GM12874 (cell line): ENCODE data around the gene ZC3H12A.

Source experiments
- TF ChIP-seq, protein P1 (sequence below): IDR thresholded peaks from 2 replicates; pipeline ENCODE4 v1.5.1; 2011; ENCODE audit warnings: low read depth, mild to moderate bottlenecking, control low read depth, low read length, moderate library complexity; ENCODE audit not compliant: insufficient read depth

The ZC3H12A gene

DNA sequence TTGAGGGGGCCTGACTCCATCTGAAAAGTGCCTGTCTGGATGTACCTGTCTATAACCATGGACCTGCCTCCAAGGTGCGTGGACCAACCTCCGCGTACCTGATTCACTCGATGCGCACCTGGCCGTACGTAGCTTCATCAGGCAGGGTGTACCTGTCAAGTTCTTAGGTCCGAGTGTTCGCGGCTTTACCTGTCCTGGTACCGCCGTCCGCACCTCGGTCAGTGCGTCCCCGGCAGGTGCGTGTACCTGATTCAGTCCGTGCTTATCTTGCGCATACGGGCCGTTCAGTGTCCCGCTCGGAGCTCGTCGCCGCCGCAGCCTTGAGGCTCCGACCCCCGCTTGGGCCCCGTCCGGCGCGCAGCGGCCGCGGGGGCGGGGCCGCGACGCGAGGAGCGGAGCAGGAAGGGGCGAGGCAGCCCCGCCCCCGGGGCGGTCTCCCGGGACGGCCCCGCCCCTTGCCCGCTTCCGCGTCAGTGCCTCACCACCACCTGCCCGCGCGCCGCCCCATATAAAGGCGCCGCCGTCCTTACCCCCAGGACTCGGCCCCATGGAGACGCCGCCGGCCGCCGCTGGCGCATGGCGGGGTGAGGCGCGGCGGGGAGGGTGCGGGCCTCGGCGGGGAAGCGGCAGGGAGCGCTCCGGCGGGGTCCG, at the start of gene ZC3H12A:
TSS of gene ZC3H12A (plus strand) at position 535 of the 651 bp plus-strand sequence. CDS start 917 bp downstream, outside the sequence.
- TF ChIP-seq, protein P1, sequence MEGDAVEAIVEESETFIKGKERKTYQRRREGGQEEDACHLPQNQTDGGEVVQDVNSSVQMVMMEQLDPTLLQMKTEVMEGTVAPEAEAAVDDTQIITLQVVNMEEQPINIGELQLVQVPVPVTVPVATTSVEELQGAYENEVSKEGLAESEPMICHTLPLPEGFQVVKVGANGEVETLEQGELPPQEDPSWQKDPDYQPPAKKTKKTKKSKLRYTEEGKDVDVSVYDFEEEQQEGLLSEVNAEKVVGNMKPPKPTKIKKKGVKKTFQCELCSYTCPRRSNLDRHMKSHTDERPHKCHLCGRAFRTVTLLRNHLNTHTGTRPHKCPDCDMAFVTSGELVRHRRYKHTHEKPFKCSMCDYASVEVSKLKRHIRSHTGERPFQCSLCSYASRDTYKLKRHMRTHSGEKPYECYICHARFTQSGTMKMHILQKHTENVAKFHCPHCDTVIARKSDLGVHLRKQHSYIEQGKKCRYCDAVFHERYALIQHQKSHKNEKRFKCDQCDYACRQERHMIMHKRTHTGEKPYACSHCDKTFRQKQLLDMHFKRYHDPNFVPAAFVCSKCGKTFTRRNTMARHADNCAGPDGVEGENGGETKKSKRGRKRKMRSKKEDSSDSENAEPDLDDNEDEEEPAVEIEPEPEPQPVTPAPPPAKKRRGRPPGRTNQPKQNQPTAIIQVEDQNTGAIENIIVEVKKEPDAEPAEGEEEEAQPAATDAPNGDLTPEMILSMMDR: no peak

DNA sequence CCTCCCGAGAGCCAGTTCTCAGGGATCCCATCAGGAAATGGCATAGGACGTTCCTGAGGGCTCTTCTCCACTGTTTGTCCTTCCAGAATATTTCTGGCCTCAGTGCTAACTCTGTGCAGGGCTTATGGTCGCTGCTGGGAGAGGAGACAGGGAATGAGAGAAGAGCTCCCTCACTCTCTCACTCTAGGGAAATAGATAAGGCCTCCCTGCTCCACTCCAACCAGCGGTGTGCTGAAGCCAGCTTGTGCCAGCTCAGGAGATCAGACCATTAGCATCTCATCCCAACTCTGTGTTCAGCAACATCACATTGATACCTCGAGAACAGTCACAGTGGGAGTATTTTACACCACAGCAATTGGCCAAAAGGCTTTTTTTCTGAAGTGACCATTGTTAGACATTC, 49.2 kb upstream of the ZC3H12A start:
- TF ChIP-seq, protein P1: no peak

DNA sequence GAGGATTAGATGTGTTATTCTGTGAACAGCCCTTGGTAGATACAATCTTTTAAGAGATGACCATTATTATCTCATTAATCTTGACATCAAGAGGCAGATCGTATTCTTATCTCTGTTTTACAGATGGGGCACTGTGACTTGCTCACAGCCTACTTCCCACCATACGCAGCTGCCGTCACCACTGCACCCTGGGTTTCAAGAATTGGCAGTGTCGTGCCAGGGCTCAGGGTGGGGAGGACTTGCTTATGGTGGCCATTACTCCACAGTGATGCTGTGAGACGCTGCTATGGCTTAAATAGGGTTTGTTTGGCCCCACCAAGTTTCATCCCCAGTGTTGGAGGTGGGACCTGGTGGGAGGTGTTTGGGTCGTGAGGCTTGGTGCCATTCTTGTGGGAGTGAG, 45.4 kb upstream of the ZC3H12A start:
- TF ChIP-seq, protein P1: no peak

DNA sequence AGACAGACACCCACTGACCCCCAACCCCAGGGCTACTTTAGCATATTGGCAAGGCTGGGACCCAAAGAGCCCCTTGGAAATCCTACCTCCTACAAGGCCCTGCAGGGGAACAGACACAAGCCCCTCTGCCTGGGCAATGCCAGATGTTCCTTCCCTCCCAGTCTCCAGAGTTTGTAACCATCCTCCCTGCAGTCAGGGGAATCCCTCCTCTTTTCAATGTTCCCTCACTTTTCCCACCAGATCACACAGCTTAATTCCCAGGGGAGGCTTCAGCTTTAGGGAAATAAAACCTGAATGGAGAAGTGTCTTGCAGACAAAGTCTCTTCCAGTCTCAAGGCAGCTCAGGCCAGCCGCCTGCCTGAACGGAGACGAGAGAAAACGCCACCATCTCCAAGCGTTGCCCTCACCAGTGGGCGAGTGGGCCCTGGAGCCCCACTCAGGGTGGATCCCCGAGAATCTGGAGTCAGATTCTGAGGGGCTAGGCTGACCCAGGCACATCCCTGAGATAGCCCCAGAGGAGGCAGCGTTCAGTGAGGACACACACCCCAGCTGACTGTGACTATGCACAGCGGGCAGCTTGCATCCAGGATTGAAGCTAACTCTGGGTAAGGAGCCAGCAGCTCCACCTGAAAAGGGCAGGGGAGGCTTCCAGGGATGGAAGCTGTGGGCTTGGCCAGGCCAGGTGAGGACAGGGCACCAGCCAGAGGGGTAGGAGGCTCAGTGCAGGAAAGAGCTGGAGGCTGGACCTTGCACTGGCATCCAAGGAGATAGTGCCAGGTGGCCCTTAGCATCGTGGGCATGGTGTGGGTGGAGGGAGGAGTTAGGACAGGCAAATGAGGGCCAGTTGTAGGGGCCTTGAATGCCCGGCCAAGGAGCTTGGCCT, 44.0 kb upstream of the ZC3H12A start:
- TF ChIP-seq, protein P1: no peak

DNA sequence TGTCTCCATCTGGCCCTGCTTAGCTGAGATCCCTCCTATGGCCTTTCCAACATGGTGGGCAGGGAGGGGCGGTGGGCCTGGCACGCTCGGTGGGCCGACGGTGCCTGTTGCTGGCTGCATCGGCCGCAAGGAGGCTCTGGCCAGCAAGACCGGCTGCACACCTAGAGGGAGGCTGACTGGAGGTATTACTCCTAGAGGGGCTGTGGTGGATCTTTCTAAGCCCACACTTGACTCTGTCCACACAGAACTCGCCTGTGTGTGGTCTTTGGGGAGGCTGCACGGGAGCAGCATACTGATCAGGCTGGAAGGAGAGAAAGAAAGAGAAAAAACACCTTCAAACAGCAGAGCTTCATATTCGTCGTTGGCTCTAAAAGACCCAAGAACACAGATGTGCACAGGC, 41.7 kb upstream of the ZC3H12A start:
- TF ChIP-seq, protein P1: no peak

DNA sequence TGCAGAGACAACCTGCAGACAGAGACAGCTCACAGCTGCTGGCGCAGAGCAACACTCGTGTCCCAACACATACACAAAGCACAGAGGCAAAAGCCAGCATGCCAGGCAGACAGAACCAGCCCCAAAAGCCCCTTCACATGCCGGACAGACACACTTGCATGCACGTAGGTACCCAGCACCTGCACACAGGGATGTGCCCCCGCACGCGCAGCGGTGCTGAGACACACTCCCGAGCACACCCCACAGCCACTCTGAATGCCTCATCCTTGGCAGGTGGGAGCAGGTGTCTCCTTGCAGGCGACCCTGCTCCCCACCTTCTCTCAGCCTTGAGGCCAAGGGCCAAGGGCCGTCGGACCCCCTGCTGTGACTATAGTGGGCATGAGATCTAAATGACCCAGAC, 41.2 kb upstream of the ZC3H12A start:
- TF ChIP-seq, protein P1: no peak
